Smooth muscle cell (in vitro differentiated cells): ENCODE measurements around the gene PRRT4. TPM values are rescaled to one million over a fixed set of nuclear protein-coding genes. Genes with fewer than 3 reads are reported as not detected.

Source experiments
- DNase-seq: peaks from one replicate; lab custom pipeline; 2025; ENCODE audit not compliant: unreplicated experiment; lab: John Stamatoyannopoulos, UW
- H2AFZ ChIP-seq: fragments of 200-600 bp; sonication (generic); 2 replicates; pipeline ENCODE4 v1.6.0; 2016; ENCODE audit warnings: antibody characterized with exemption, low read depth, mild to moderate bottlenecking
- H3F3A ChIP-seq: fragments of 200-600 bp; sonication (generic); 2 replicates; pipeline ENCODE4 v1.6.0; 2017; ENCODE audit warnings: antibody characterized with exemption, low read depth
- H3K27ac ChIP-seq: fragments of 200-600 bp; sonication (generic); 2 replicates; pipeline ENCODE4 v1.5.1; 2016; ENCODE audit warnings: low read depth, mild to moderate bottlenecking
- H3K27me3 ChIP-seq: fragments of 200-600 bp; sonication (generic); 2 replicates; pipeline ENCODE4 v1.6.1; 2016; ENCODE audit warnings: low read depth, mild to moderate bottlenecking
- H3K36me3 ChIP-seq: fragments of 200-600 bp; sonication (generic); 2 replicates; pipeline ENCODE4 v1.5.1; 2016; ENCODE audit warnings: low read depth
- H3K4me1 ChIP-seq: fragments of 200-600 bp; sonication (generic); 2 replicates; pipeline ENCODE4 v1.5.1; 2016; ENCODE audit warnings: low read depth
- H3K4me2 ChIP-seq: fragments of 200-600 bp; sonication (generic); 2 replicates; pipeline ENCODE4 v1.6.0; 2016; ENCODE audit warnings: mild to moderate bottlenecking
- H3K4me3 ChIP-seq: fragments of 200-600 bp; sonication (generic); 2 replicates; pipeline ENCODE4 v1.5.1; 2016; ENCODE audit warnings: mild to moderate bottlenecking
- H3K79me2 ChIP-seq: fragments of 200-600 bp; sonication (generic); 2 replicates; pipeline ENCODE4 v1.6.0; 2016; ENCODE audit warnings: low read depth, mild to moderate bottlenecking
- H3K9ac ChIP-seq: fragments of 200-600 bp; sonication (generic); 2 replicates; pipeline ENCODE4 v1.6.0; 2016; ENCODE audit warnings: low read depth
- H3K9me3 ChIP-seq: fragments of 200-600 bp; sonication (generic); replicated peaks from 2 replicates; pipeline ENCODE4 v1.5.1; 2016; ENCODE audit warnings: low read depth
- H4K20me1 ChIP-seq: fragments of 200-600 bp; sonication (generic); 2 replicates; pipeline ENCODE4 v1.6.0; 2016; ENCODE audit warnings: low read depth
- CTCF ChIP-seq: fragments of 200-600 bp; sonication (generic); IDR thresholded peaks from 2 replicates; pipeline ENCODE4 v1.5.1; 2017; ENCODE audit warnings: borderline replicate concordance, mild to moderate bottlenecking, antibody characterized with exemption; ENCODE audit not compliant: insufficient read depth, poor library complexity, severe bottlenecking
- WGBS: methylation state at CpG from one replicate; pipeline ENCODE4 v1.1.7; 2016; ENCODE audit warnings: low lambda C conversion rate; 5-methylcytosine and 5-hydroxymethylcytosine counted together
- polyA plus RNA-seq: library from polyadenylated mRNA; unstranded; fragments of >200 nt; fragmentation: Nextera tagmentation; extraction: Ambion mirVana; gene quantifications from 2 replicates; pipeline ENCODE4 v1.2.1, GENCODE V29; 2016
- total RNA-seq: library from RNA; depleted of rRNA; stranded (reverse); fragments of >200 nt; gene quantifications from 2 replicates; pipeline ENCODE4 v1.2.3, GENCODE V29; 2014

The PRRT4 gene
- total and polyA plus RNA-seq, 2 experiments from 2014 or later = 0.09 to 0.83 TPM

- no peak for TF ChIP-seq CTCF
- Histone ChIP-seq H3K4me2 (peak within 1 kb of the TSS; percentile 98), H3K36me3 (no peaks in the 10 kb centered on the region), H3F3A (no peaks in the 10 kb centered on the region), H3K9me3 (no peaks in the 10 kb centered on the region), H3K79me2 (peaks cover 29% of the 10 kb centered on the region), H3K4me3 (peak within 1 kb of the TSS; percentile 97), H3K4me1 (peaks cover 4% of the 10 kb centered on the region), H4K20me1 (peaks cover 7% of the 10 kb centered on the region), H2AFZ (peak within 1 kb of the TSS; percentile 98), H3K27ac (peak within 1 kb of the TSS; percentile 87), H3K27me3 (peaks cover 4% of the 10 kb centered on the region), H3K9ac (peak within 1 kb of the TSS; percentile 88)
- peak; percentile 61 for DNase-seq
- 16% methylated on average over 49 of the region's 49 CpGs for WGBS
Observed at GRCh38 chr7:128343554-128344430, 17.7 kb downstream of the PRRT4 start, which contains the start of gene RBM28. TSS of gene RBM28 (minus strand) at chr7:128343908. CDS start at chr7:128343793, 115 bp downstream.

GRCh38 chr7:128341733-128342132, 19.8 kb downstream of the PRRT4 start:
- Histone ChIP-seq H4K20me1 (peaks cover 7% of the 10 kb centered on the region), H3F3A (no peaks in the 10 kb centered on the region), H3K36me3 (peaks cover 7% of the 10 kb centered on the region), H3K4me3 (no peak overlapping the region), H3K9me3 (no peaks in the 10 kb centered on the region), H3K79me2 (peaks cover 29% of the 10 kb centered on the region), H3K4me2 (no peak overlapping the region), H3K27ac (no peak overlapping the region), H3K9ac (no peak overlapping the region), H3K4me1 (peaks cover 4% of the 10 kb centered on the region), H2AFZ (no peak overlapping the region), H3K27me3 (no peaks in the 10 kb centered on the region)
- DNase-seq = no peak
- no peak for TF ChIP-seq CTCF
- WGBS = 92% methylated on average over 6 of the region's 6 CpGs

- no peak for TF ChIP-seq CTCF
- WGBS = 91% methylated on average over 3 of the region's 3 CpGs
Observed at GRCh38 chr7:128335730-128336129, 25.8 kb downstream of the PRRT4 start.

More at GRCh38 chr7:128335730-128336129, 25.8 kb downstream of the PRRT4 start:
- H2AFZ ChIP-seq = no peak overlapping the region
- peaks cover 7% of the 10 kb centered on the region for H4K20me1 ChIP-seq
- no peaks in the 10 kb centered on the region for H3K9me3 ChIP-seq
- no peak overlapping the region for H3K27ac ChIP-seq
- H3K4me3 ChIP-seq = no peak overlapping the region
- H3K27me3 ChIP-seq = no peaks in the 10 kb centered on the region
- no peaks in the 10 kb centered on the region for H3F3A ChIP-seq
- H3K4me1 ChIP-seq = no peaks in the 10 kb centered on the region
- H3K4me2 ChIP-seq = no peak overlapping the region
- H3K79me2 ChIP-seq = peaks cover 4% of the 10 kb centered on the region
- peaks cover 23% of the 10 kb centered on the region for H3K36me3 ChIP-seq
- DNase-seq = no peak
- no peak overlapping the region for H3K9ac ChIP-seq
